ENCODE results near the gene SFMBT2.

SFMBT2 gene

DNA sequence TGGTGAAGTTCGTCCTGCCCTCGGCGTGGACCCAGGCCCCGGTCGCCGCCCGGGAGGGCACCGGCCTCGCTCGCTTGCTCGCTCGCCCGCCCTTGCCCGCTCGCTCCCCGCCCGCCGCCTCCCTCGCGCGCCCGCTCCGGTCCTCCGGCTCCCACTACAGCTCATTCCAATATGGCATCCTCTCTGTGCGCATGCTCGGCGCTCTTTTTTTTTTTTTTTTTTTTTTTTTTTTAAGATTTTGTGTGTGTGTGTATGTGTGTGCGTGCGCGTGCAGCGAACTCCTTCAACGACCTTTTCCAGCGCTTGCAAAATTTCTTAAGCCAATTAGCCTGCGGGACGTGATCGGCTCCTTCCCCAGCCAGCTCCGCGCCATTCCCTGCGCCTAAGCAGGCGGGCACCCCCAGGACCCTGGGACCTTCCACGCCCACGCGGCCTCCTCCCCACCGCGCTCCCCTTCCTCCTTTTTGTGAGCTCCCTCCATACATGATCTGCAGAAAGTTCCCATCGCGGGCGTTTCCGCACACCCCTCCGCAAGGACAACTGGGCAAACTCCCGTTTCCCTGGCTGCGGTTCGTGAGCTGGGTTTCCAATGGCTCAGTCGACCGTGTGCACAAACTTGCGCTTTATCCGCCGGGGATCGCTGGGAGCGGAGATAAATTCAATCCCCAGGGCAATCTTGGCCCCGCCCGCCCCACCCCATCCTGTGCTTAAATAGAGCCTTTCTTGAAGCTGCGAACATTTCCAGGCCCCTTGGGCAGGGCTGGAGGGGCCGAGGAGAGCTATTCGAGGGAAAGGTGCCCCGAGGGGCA lies at the start of gene SFMBT2:
Gene SFMBT2, minus strand, starts transcription at position 173 of the 809 bp plus-strand sequence. CDS start 29,136 bp downstream, outside the sequence.
- DNase-seq: peak; percentile 94
- in situ Hi-C loops (cut with MboI; ENCODE audit: low pct_unique_long_range_greater_than_20kb, low sequenced_read_pairs): loop anchor here (25.0 kb wide), 1 partner anchor 499 kb away; no protein-coding TSS in a partner anchor

DNA sequence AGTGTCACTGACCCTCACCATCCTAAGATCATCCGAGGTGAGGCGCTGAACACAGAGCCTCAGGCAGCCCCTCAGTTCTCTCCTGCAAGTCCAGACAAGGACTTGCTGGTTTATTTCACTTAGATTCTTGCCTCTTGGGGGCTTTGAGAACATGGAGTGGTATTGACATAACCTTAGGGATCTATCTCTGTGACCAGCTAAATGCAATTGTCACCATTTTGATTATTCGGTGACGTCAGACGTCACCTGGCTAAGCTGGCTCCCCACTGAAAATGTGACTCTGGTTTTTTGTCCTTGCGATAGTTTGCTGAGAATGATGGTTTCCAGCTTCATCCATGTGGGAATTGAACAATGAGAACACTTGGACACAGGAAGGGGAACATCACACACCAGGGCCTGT lies 49.2 kb upstream of the SFMBT2 start:
- in situ Hi-C loops (cut with MboI; ENCODE audit: low pct_unique_long_range_greater_than_20kb, low sequenced_read_pairs): no loop called here
- DNase-seq: no peak

DNA sequence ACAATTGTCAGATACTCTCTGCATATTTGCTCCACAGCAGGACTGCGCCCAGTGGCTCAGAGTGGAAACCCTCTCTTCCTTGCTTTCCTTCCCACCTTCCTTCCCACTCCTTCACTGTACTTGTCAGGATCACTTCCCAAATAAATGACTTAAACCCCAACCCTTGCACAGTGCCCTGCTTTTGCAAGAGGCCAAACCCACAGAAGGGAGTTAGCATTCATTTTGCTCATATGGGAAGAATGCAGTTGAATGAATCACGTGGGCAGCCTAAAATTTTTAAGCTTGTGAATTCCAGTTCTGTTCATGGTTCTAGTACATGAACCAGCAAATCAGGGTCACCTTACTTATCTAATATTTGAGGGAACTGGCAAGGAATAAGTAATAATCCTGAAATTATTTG lies 47.7 kb upstream of the SFMBT2 start:
- DNase-seq: no peak
- in situ Hi-C loops (cut with MboI; ENCODE audit: low pct_unique_long_range_greater_than_20kb, low sequenced_read_pairs): no loop called here

DNA sequence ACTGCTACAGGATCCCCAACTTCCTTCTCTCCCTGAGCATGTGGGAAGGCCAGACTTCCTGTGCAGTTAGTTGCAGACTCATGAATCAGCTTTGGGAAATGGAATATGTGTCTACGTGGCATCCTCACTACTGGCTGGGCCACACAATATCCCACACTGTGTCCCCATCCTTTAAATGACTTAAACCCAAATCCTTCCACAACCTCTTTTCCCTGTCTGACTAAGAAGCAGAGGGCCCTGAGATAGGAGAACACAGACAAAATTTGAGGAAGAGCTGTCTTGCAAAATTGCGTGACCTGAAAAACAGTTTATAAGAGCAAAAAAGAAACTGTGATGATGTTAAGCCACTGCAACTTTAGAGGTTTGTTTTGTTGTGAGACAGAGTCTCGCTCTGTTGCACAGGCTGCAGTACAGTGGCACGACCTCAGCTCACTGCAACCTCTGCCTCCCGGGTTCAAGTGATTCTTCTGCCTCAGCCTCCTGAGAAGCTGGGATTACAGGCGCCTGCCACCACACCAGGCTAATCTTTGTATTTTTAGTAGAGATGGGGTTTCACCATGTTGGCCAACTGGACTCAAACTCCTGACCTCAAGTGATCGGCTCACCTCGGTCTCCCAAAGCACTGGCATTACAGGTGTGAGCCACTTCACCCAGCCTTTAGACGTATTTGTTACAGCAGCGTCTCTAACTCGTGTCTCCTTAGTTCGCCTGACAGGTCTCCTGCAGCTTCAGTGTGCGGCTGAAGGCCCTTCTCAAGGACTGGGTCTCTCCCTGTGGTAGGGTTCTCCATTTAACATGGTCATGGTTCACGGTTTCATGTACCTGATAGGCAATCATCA lies 46.9 kb upstream of the SFMBT2 start:
- no peak for DNase-seq
- in situ Hi-C loops (cut with MboI; ENCODE audit: low pct_unique_long_range_greater_than_20kb, low sequenced_read_pairs): no loop called here

DNA sequence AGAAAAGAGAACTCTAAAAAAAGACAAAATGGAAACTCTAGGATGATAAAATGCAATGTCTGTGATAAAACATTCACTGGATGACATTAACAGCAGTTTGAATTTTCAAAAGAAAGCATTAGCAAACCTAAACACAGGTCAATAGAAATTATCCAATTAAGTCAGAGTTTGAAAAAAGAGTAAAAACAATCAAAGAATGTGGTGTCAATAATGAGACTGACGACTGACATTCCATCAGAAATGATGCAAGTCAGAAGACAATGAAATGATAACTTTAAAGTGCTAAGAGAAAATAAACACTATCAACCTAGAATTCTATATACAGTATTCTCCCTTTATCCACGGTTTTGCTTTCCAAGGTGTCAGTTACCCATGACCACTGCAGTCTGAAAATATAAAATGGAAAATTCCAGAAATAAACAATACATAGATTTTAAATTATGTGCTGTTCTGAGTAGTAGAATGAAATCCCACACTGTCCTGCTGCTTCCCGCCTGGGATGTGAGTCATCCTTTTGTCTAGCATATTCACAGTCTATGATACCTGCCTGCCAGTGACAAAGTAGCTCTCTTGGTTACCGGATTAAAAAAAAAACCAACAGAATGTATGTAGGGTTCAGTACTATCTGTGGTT lies 38.3 kb upstream of the SFMBT2 start:
- in situ Hi-C loops (cut with MboI; ENCODE audit: low pct_unique_long_range_greater_than_20kb, low sequenced_read_pairs): no loop called here
- DNase-seq: no peak

DNA sequence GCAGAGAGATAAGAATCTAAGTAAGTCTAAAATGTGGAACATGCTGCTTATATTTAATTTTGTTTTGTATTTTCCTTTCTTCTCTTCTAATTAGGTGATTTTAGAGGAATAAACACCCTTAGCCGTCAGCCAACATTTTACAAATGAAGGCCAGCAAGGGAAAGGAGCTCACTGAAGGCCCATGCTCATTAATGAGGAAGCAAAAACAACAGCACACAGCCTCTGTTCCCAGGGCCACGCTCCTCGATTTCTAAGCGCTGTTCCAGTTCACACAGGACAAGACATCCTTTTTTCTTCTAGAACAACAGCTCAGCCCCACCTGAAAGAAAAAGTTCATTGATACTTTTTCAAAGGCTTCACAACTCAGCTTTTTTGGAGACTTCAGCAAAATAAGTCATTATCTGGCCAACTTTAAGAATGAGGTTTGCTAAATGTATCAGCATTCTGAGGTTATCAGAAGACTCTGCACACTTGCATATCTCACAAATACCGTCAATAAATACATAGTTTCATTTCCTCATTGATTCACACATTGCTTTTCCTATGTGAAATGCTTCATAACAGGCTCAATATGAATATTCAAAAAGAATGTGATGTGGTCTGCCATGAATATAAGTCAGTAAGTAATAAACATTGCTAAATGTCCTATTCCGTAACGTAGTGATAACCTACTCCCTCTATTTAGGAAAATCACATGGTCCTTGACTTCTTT lies 34.8 kb upstream of the SFMBT2 start:
- in situ Hi-C loops (cut with MboI; ENCODE audit: low pct_unique_long_range_greater_than_20kb, low sequenced_read_pairs): no loop called here
- DNase-seq: no peak

DNA sequence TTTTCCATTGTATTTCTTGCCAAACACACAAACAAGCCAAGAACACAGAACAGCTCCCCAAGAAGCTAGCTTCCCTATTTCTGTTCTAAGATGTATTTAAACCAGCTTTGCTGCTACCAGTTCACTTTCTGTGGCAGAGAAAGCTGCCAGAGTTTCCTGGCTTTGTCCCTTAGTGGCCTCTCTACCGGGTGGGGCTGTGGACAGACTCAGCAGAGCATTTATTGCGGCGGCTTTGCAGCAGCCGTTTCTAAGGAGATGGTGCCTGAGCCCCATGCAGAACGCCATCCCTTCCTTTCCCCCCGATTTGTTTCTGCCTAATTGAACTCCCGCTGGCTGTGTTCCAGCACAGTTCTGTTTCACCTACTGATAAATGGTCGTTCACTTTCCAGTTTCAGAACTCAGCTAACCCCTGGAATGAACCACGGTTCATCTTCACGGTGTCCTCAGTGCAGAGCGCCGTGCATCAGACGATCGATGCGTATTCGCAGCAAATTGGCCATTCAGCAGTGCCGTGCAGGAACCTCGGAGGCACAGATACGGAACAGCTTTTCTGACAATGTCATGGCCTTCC lies 33.8 kb upstream of the SFMBT2 start:
- in situ Hi-C loops (cut with MboI; ENCODE audit: low pct_unique_long_range_greater_than_20kb, low sequenced_read_pairs): no loop called here
- no peak for DNase-seq

DNA sequence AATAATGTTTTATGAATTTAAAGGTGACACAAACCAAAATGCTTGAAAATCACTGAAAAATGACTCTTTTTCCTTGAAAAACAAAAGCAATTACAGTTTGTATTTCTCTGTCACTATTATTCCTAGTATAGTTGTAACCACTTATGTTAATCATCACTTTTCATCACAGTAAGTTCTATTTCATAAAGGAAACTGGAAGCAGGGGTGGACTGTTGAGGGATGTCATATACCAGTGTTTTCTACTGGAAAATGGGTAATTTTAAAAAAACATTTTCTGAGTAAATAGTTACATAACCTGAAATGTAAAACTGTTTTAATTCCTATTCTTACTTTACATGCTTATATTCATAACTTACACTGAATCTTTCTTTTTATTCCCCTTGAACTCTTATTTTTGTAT lies 32.2 kb upstream of the SFMBT2 start:
- in situ Hi-C loops (cut with MboI; ENCODE audit: low pct_unique_long_range_greater_than_20kb, low sequenced_read_pairs): no loop called here
- no peak for DNase-seq

DNA sequence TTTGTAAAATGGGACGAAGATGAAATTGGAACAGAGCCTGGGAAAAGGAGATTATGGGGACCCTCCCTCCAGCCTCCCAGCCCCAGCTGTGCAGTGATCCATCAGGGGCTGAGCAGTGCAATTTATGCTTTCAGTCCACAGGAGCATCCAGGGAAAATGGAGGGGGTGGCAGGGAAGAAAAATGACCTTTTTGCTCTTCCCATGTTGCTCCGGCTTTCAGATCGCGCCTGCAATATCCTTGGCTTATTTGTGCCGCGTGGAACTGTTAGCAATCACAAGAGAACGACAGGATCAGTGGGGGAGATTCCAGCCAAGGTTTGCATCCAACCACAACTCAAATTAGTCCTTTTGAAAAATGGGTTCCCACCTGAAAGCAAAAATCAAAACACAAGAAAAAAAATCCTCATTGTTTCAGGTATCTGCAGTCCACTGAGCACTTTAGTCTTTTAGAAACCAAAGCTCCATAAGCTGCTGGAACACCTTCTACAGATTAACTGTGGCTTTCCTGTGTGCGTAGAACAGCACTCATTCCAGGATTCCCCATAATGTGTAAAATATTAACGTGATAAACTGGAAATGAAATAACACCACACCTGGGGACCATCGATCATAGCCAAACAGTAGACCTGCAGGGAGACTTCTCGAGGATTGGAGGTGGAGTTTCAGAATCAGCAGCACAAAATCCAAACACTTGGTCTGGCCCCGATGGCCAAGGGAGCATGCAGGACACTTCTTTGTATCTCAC lies 30.7 kb upstream of the SFMBT2 start:
- in situ Hi-C loops (cut with MboI; ENCODE audit: low pct_unique_long_range_greater_than_20kb, low sequenced_read_pairs): no loop called here
- no peak for DNase-seq

DNA sequence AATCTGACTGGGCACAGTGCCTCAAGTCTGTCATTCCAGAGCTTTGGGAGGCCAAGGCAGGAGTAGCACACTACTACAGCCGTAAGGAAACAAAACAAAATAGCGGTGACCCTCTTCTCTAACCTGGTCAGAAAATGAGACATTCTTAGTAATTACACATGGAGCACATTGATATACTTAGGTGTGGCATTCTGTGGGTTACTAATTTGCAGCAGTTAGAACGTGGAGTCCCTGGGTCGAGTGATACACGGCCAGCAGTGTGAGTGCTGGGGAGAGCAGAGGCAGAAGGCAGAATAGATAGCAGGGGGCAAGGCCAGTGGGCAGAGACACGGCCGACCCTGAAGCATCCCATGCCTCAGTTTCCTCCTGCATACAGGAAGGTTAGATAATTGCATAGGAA lies 28.9 kb upstream of the SFMBT2 start:
- DNase-seq: no peak
- in situ Hi-C loops (cut with MboI; ENCODE audit: low pct_unique_long_range_greater_than_20kb, low sequenced_read_pairs): no loop called here

DNA sequence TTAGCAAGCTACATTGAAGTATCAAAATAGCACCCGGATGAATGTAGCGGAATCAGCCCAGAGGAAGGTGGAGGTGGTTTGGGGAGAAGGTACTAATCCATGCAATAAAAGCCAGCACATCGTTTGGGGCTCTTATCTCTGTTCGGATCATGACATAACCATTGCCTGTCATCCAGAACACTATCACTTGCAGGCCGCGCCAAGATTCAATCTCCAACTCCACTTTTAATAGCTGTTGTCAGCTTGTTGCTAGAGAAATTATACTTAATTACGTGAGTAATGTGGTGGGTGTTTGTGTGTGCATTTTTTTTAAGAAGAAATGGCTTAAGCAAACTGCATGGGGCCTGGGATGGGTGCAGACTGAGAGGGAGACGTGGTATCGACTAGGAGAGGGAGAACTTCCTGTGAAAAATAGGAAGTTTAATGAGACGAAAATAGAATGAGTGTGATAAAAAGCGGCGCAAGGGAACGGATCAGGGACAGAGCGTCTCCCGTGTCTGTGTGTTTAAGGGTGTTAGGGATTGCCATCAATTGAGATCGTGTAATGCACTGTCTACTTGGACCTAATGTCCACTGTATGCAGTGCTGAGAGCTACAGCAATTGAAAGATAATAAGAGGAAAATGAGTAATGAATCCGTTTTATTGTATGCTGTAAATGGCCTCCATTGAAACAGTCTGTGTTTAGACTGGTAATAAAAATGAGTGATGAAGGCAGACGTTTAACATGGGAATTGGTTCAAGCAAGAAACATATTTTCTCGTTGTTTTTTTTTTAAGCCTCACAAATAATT lies 27.6 kb upstream of the SFMBT2 start:
- in situ Hi-C loops (cut with MboI; ENCODE audit: low pct_unique_long_range_greater_than_20kb, low sequenced_read_pairs): no loop called here

DNA sequence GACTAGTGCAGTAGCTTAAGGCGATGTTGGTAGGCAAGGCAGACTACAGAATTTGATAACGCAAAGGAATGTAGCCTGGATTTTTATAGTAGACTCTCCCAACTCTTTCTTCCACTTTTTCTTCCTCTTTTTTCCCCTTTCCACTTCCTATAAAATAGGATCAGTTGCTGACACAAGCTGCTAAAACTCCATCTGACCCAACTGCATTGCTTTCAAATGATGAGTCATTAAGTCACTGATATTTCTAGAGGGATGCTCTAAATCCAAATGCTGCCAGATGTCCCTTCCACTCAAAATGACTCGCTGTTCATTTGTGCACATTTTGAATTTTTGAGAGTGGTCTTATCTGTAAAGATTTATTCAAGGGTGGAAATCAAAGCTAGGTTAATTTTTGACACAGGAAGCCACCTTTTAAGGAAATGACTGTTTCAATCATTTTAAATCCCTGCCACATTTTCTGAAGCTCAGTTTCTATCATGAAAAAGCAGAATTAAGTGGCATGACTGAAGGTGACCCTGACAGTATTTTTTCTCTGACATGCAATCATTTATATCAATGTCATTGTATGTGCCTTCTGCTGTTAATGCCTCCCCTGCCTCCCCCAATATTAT lies 25.8 kb upstream of the SFMBT2 start:
- in situ Hi-C loops (cut with MboI; ENCODE audit: low pct_unique_long_range_greater_than_20kb, low sequenced_read_pairs): no loop called here
- DNase-seq: no peak

More for the DNA sequence above, 27.6 kb upstream of the SFMBT2 start:
- DNase-seq: peak; percentile 28

DNA sequence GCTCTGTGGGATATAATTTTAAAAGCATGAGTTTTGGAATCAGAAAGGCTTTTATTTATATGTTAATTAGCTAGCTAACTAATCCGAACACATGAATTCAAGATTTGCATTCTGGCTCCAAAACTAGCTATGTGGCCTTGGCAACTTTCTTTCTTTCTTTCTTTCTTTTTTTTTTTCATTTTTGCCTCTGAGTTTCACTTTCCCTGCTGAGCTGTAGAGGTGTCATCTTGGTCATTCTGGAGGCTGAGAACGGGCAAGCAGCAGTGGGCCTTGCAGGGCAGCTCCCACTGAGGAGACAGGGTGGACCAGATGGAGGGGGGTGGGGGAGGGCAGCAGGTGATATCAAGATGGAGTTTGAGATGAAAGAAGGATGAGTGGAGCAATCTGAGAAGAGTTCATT lies 24.8 kb upstream of the SFMBT2 start:
- in situ Hi-C loops (cut with MboI; ENCODE audit: low pct_unique_long_range_greater_than_20kb, low sequenced_read_pairs): no loop called here
- DNase-seq: no peak

DNA sequence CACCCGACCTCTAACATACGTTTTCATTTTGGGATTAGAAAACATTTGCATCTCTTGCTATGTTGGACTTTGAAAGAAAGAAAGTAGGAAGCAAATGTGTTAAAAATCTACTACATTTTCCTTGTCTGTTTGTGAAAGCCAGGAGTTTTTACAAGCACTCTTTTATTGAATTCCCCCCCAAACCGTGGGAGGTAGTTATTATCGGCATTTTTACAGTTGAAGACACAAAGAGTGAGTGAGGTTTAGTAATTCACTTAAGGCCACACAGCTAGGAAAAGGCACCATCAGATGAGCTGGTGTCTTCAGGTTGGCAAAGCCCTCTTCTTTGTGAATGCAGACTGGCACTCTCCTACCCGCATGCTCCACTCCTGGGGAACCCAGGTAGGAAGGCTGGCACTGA lies 23.5 kb upstream of the SFMBT2 start:
- DNase-seq: no peak
- in situ Hi-C loops (cut with MboI; ENCODE audit: low pct_unique_long_range_greater_than_20kb, low sequenced_read_pairs): no loop called here

DNA sequence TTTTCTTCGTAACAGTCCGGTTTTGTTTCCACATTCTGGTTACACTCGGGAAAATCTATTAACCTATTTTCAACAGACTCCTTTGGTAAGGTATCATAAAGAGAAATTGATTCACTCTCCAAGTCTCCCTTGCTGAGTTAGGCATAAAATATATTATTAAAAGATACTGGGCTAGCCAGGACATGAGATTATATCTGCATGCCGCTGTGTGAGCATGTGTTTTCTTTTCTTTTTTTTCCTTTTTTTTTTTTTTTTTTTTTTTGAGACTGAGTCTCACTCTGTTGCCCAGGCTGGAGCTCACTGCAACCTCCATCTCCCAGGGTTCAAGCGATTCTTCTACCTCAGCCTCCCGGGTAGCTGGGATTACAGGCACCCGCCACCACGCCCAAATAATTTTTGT lies 23.0 kb upstream of the SFMBT2 start:
- in situ Hi-C loops (cut with MboI; ENCODE audit: low pct_unique_long_range_greater_than_20kb, low sequenced_read_pairs): no loop called here
- DNase-seq: no peak

DNA sequence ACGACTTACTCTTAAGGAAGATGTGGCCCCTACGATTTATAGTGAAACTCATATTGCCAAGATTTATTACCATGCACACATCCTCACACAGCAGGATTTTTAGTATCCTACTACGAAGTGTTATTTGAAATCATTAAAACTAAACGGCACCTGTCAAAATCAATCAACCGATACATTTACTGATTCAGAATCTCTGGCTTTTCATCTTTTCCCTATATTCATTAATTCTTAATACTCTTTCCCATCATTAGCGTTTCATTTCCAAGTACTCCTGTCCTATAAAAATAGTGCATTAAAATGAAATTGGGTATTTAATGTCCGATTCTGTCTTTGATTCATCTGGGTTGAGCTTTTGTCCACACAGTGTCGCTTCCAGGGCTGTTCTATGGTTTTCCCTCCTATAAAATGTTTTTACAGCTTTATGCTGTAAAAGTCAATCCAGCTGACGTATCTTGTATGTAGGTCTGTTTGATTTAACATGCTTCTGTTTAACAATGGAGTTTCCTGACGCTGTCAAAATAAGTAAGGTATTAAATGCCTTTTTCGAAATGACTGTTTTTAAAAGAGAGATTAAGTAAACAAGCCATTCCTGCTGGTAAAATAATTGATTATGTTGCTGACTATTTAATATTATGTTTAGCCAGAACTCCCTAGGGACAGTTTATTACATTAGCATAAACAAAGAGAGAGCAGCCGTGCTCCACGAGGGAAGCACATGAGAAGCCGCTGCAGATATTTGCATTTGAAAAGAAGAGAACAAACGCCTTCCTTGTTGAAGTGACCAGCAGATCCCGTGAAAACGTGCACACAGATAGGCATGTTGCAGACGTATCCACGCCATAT lies 22.3 kb upstream of the SFMBT2 start:
- DNase-seq: no peak
- in situ Hi-C loops (cut with MboI; ENCODE audit: low pct_unique_long_range_greater_than_20kb, low sequenced_read_pairs): no loop called here
